ENCODE data around the gene CCR5AS.
A peak's percentile ranks its signal among the peaks of the same experiment; 100 is the strongest.

Gene CCR5AS

GRCh38 chr3:46419816-46420215 is 12.9 kb upstream of the CCR5AS start:
- no peak overlapping the region for H2BK15ac ChIP-seq (ENCODE audit: low read length)
- no peak overlapping the region for H3K23ac ChIP-seq (ENCODE audit: insufficient read length)
- H4K5ac ChIP-seq (ENCODE audit: insufficient read length, low read depth, low read length) = no peak overlapping the region
- H3K23me2 ChIP-seq (ENCODE audit: low read depth, low read length) = no peaks in the 10 kb centered on the region
- H2AFZ ChIP-seq (ENCODE audit: low read length) = no peak overlapping the region
- H2AK5ac ChIP-seq (ENCODE audit: low read depth, low read length) = no peak overlapping the region
- 0 out of 2 replicates have a peak overlapping the region, but pooled peaks have one; percentile 5 for H2BK5ac ChIP-seq (ENCODE audit: low read depth, low read length)
- H3K9me3 ChIP-seq (ENCODE audit: insufficient read depth in 2 of 2, low read depth in 1 of 2, low read length in 1 of 2) = no peaks in the 10 kb centered on the region
- no peaks in the 10 kb centered on the region for H3K79me2 ChIP-seq (ENCODE audit: control insufficient read depth in 1 of 2, insufficient read depth in 2 of 2, low read length in 2 of 2)
- ChIA-PET CTCF (ENCODE audit: partially characterized antibody) (interaction anchor here (0.8 to 1.8 kb wide), 4 partner anchors 9 to 205 kb away, joined by 3 to 6 read pairs (median 4); no protein-coding TSS in a partner anchor), POLR2A (ENCODE audit: partially characterized antibody) (no interaction called here)
- no peak overlapping the region for H2BK120ac ChIP-seq (replicated peaks; ENCODE audit: low read depth, low read length)
- FAIRE-seq (no peak), DNase-seq (ENCODE audit: low read depth in 1 of 2, low spot score in 2 of 2) (no peak)
- H4K20me1 ChIP-seq (replicated peaks in 1 of 2; ENCODE audit: control insufficient read depth in 1 of 2, insufficient read depth in 2 of 2, low read length in 2 of 2) = no peaks in the 10 kb centered on the region
- no peak overlapping the region for H3K4me3 ChIP-seq (ENCODE audit: extremely low read depth in 1 of 4, insufficient read depth in 2 of 4, low read depth in 3 of 4, low read length in 4 of 4)
- no peak overlapping the region for H4K91ac ChIP-seq (replicated peaks; ENCODE audit: insufficient read length, low read length)
- 96% methylated on average over 4 of the region's 4 CpGs; no CpG with 5 or more reads in 1 of the 2 experiments for WGBS, 2 experiments (ENCODE audit: extremely low coverage in 1 of 2, insufficient coverage in 1 of 2, insufficient read length in 1 of 2, insufficient replicate concordance in 2 of 2, low coverage in 1 of 2, low lambda C conversion rate in 2 of 2, missing lambda C conversion rate in 1 of 2)
- H3K4ac ChIP-seq (replicated peaks; ENCODE audit: insufficient read length, low read depth, low read length) = no peak overlapping the region
- no peak overlapping the region for H3K56ac ChIP-seq (replicated peaks; ENCODE audit: insufficient read length, low read depth, low read length)
- no peak overlapping the region for H3K18ac ChIP-seq (ENCODE audit: extremely low read depth, low read length)
- no peak overlapping the region for H3K14ac ChIP-seq (ENCODE audit: insufficient read length)
- no peaks in the 10 kb centered on the region for H3K27me3 ChIP-seq (replicated peaks in 1 of 4; ENCODE audit: control insufficient read depth in 3 of 4, extremely low read depth in 1 of 4, insufficient read depth in 3 of 4, low read length in 3 of 4)
- H4K8ac ChIP-seq (ENCODE audit: extremely low read depth, insufficient read depth, low read length) = no peak overlapping the region; the same call in 1 of the 2 replicates
- H3K4me1 ChIP-seq (replicated peaks in 1 of 4; ENCODE audit: control insufficient read depth in 3 of 4, insufficient read depth in 4 of 4, low read length in 3 of 4) = peaks cover 0 to 6% (median 5%) of the 10 kb centered on the region in 4 experiments; a peak in 4 of 7 replicates
- H3K4me2 ChIP-seq (ENCODE audit: insufficient read depth in 1 of 2, low read depth in 2 of 2, low read length in 2 of 2) = no peak overlapping the region
- H3K27ac ChIP-seq (ENCODE audit: low read depth, low read length) = no peak overlapping the region
- H3K9ac ChIP-seq (replicated peaks in 1 of 4; ENCODE audit: extremely low read depth in 1 of 4, low read depth in 3 of 4, low read length in 3 of 4) = no peak overlapping the region
- H3K79me1 ChIP-seq (ENCODE audit: low read depth, low read length) = no peaks in the 10 kb centered on the region
- no peak overlapping the region for H2BK20ac ChIP-seq (ENCODE audit: low read length)
- H2BK12ac ChIP-seq (ENCODE audit: low read depth, low read length) = no peak overlapping the region
- no peaks in the 10 kb centered on the region for H3K36me3 ChIP-seq (ENCODE audit: control insufficient read depth in 2 of 4, insufficient read depth in 4 of 4, low read length in 3 of 4)
- no peak for TF ChIP-seq ATF2 (IDR thresholded peaks at IDR 0.05; ENCODE audit: low read length)
- TF ChIP-seq SP4 (IDR thresholded peaks at IDR 0.05; ENCODE audit: low read length) = no peak
- no peak for TF ChIP-seq CBX5 (IDR thresholded peaks at IDR 0.05; ENCODE audit: low read depth, low read length)
- TF ChIP-seq KDM1A (IDR thresholded peaks at IDR 0.05; ENCODE audit: borderline replicate concordance, low read length) = no peak
- no peak for TF ChIP-seq SUZ12 (IDR thresholded peaks at IDR 0.05; ENCODE audit: low read length)
- TF ChIP-seq BACH1 (IDR thresholded peaks at IDR 0.05; ENCODE audit: low read length) = no peak
